ENCODE results near the gene CERS6. TPM values are rescaled to one million over a fixed set of nuclear protein-coding genes. Genes with fewer than 3 reads are reported as not detected.

CERS6 gene
- total RNA-seq, 1 experiment from 2014 or later, result 45.9 TPM

GRCh38 chr2:168584911-168585310 lies 128.8 kb downstream of the CERS6 start:
- intact Hi-C loops (cut with micrococcal nuclease; ENCODE audit: unreplicated experiment), result no loop called here
- Mint-ChIP-seq H3K27ac (ENCODE audit: unreplicated experiment) (no peak overlapping the region), H3K36me3 (ENCODE audit: insufficient read depth, unreplicated experiment) (no peaks in the 10 kb centered on the region), H3K4me3 (ENCODE audit: low read depth, unreplicated experiment) (no peak overlapping the region), H3K27me3 (ENCODE audit: unreplicated experiment) (no peaks in the 10 kb centered on the region), H3K4me1 (ENCODE audit: low read depth, unreplicated experiment) (peaks cover 22% of the 10 kb centered on the region), H3K9me3 (ENCODE audit: low read depth, unreplicated experiment) (no peaks in the 10 kb centered on the region)
- DNase-seq, result no peak
- CTCF ChIA-PET, result no interaction called here
- BruUV-seq (replicated peaks), result no TSS peak
- no peak for TF ChIP-seq CTCF (IDR thresholded peaks at IDR 0.05; ENCODE audit: unreplicated experiment)

GRCh38 chr2:168585700-168586099 lies 129.6 kb downstream of the CERS6 start:
- peaks cover 17% of the 10 kb centered on the region for H3K4me1 Mint-ChIP-seq (ENCODE audit: low read depth, unreplicated experiment)
- no peak for TF ChIP-seq CTCF (IDR thresholded peaks at IDR 0.05; ENCODE audit: unreplicated experiment)
- no peak overlapping the region for H3K4me3 Mint-ChIP-seq (ENCODE audit: low read depth, unreplicated experiment)
- no peaks in the 10 kb centered on the region for H3K27me3 Mint-ChIP-seq (ENCODE audit: unreplicated experiment)
- no peaks in the 10 kb centered on the region for H3K36me3 Mint-ChIP-seq (ENCODE audit: insufficient read depth, unreplicated experiment)
- no peaks in the 10 kb centered on the region for H3K9me3 Mint-ChIP-seq (ENCODE audit: low read depth, unreplicated experiment)
- no peak overlapping the region for H3K27ac Mint-ChIP-seq (ENCODE audit: unreplicated experiment)
- BruUV-seq (replicated peaks), result no TSS peak
- no peak for DNase-seq
- intact Hi-C loops (cut with micrococcal nuclease; ENCODE audit: unreplicated experiment), result no loop called here
- CTCF ChIA-PET, result interaction anchor here (0.7 kb wide), 2 partner anchors 11 to 23 kb away, joined by 3 to 5 read pairs; no protein-coding TSS in a partner anchor

- no peaks in the 10 kb centered on the region for H3K9me3 Mint-ChIP-seq (ENCODE audit: low read depth, unreplicated experiment)
- H3K27ac Mint-ChIP-seq (ENCODE audit: unreplicated experiment), result no peak overlapping the region
- H3K36me3 Mint-ChIP-seq (ENCODE audit: insufficient read depth, unreplicated experiment), result no peaks in the 10 kb centered on the region
- peaks cover 17% of the 10 kb centered on the region for H3K4me1 Mint-ChIP-seq (ENCODE audit: low read depth, unreplicated experiment)
- CTCF ChIA-PET, result no interaction called here
- TF ChIP-seq CTCF (IDR thresholded peaks at IDR 0.05; ENCODE audit: unreplicated experiment), result no peak
- no peak overlapping the region for H3K4me3 Mint-ChIP-seq (ENCODE audit: low read depth, unreplicated experiment)
- H3K27me3 Mint-ChIP-seq (ENCODE audit: unreplicated experiment), result no peaks in the 10 kb centered on the region
- intact Hi-C loops (cut with micrococcal nuclease; ENCODE audit: unreplicated experiment), result no loop called here
- no peak for DNase-seq
- BruUV-seq (replicated peaks), result no TSS peak
Observed at GRCh38 chr2:168587307-168587706, 131.2 kb downstream of the CERS6 start.

- BruUV-seq (replicated peaks), result no TSS peak
- Mint-ChIP-seq H3K4me3 (ENCODE audit: low read depth, unreplicated experiment) (no peak overlapping the region), H3K27ac (ENCODE audit: unreplicated experiment) (no peak overlapping the region)
Observed at GRCh38 chr2:168589236-168590211, 133.5 kb downstream of the CERS6 start.

More at GRCh38 chr2:168589236-168590211, 133.5 kb downstream of the CERS6 start:
- TF ChIP-seq CTCF (IDR thresholded peaks at IDR 0.05; ENCODE audit: unreplicated experiment), result no peak
- no peak for DNase-seq
- Mint-ChIP-seq H3K9me3 (ENCODE audit: low read depth, unreplicated experiment) (no peaks in the 10 kb centered on the region), H3K36me3 (ENCODE audit: insufficient read depth, unreplicated experiment) (no peaks in the 10 kb centered on the region), H3K27me3 (ENCODE audit: unreplicated experiment) (no peaks in the 10 kb centered on the region), H3K4me1 (ENCODE audit: low read depth, unreplicated experiment) (peaks cover 9% of the 10 kb centered on the region)
- CTCF ChIA-PET, result no interaction called here
- intact Hi-C loops (cut with micrococcal nuclease; ENCODE audit: unreplicated experiment), result no loop called here
